NCI-H2196 treated with DMSO at 0.1 percent for 48 hours (cell line): ENCODE results near the gene LAMC1.

Experiments used
- DNase-seq: peaks from one replicate; lab custom pipeline; 2025; ENCODE audit not compliant: unreplicated experiment; lab: John Stamatoyannopoulos, UW

LAMC1 gene

GRCh38 chr1:183186841-183187240, 163.6 kb downstream of the LAMC1 start:
- DNase-seq, result no peak

- no peak for DNase-seq
Observed at GRCh38 chr1:183188240-183188639, 165.0 kb downstream of the LAMC1 start.

GRCh38 chr1:183191833-183192232, 168.6 kb downstream of the LAMC1 start:
- no peak for DNase-seq

GRCh38 chr1:183193963-183194525, 170.8 kb downstream of the LAMC1 start:
- DNase-seq, result no peak

- DNase-seq, result no peak
Observed at GRCh38 chr1:183194527-183195141, 171.4 kb downstream of the LAMC1 start.

- no peak for DNase-seq
Observed at GRCh38 chr1:183195142-183195574, 171.9 kb downstream of the LAMC1 start.
